ENCODE data around the gene RNASEL.
A peak's percentile ranks its signal among the peaks of the same experiment; 100 is the strongest.

Gene RNASEL

DNA sequence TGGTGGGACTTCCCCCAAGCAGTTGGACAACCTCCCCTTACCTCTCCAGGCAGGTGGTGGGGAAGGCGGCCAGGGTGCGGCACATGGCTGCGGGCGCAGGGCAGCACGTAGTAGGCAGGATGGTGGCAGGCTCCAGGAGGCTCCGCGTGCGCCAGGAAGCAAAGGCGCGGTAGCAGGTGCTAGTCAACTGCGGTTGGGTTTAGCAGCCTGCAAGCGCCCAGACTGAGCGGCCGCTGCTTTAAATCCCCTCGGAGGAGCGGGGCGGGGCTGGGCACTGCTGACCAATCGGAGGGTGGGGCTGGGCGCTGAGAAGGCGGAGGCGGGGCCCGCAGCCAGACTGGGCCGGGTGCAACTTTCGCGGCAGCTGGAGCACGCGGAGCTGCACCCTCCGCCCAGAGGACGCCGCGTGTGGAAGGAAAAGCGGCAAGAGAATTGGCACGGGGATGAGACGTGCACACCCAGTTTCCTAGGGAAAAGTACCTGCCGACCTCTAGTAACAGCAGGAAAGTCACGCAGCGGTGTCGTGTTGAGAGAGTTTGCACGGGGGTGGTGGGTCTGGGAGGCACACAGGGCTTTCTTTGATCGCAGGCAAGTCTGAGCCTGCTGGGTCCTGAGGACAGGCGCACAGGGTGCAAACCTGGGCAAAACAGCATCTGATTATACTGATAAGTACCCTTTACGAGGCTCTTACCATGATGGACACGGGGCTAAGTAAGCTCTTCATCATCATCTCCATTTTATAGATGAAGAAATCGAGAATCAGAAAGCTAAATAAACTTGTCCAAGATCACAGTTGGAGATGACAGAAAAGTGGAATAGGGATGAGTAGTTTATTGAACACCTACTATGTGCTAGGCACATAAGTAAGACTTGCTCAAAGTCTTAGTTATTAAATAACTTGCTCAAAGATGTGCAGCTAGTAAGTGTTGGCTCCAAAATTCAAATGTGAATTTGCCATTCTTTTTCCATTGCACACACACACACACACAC is 15.4 kb upstream of the RNASEL start, which contains the start of gene RGS16:
Gene RGS16 (minus strand): TSS at position 215 of the 990 bp plus-strand sequence. CDS start 130 bp downstream, at position 85.
- H3K4me3 ChIP-seq (ENCODE audit: low read length), result peak within 1 kb of the TSS; percentile 51
- peaks cover 8% of the 10 kb centered on the region for H3K4me1 ChIP-seq (ENCODE audit: control insufficient read depth, insufficient read depth, low read length)
- peaks cover 56% of the 10 kb centered on the region for H3K27me3 ChIP-seq (ENCODE audit: control insufficient read depth, insufficient read depth, low read length)
- H3K9me3 ChIP-seq (replicated peaks; ENCODE audit: low read length), result no peaks in the 10 kb centered on the region
- H3K9ac ChIP-seq (ENCODE audit: low read depth, low read length), result no peak within 1 kb of the TSS
- H3K36me3 ChIP-seq (ENCODE audit: insufficient read depth, low read length), result no peaks in the 10 kb centered on the region
- peak within 1 kb of the TSS; percentile 72 for H3K4me2 ChIP-seq (ENCODE audit: low read length)

DNA sequence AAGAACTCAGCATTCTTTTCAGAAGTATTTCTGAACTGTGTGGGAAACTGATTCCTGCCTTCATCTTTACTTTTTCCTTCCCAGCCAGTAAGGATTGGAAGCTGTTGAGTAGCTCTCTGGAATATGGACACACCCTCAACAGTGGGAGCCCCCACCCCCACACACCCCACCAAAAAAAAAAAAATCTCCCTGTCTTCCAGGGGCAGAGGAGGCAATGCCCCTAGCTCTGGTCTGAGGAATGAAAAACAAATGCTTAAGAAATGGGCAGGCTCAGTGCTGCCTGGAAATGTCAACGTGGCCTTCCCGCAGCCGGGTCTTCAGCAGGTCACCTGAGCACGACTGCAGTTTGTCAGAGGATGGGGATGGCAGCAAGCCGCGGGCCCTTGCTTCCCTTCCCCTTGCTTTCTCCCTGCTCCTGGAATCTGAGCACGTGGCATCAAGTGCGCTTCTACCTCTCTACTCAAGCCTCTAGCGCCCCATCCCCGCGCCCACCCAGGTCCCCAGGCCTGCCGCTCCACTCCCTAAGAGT is 14.7 kb upstream of the RNASEL start:
- peak overlapping the region; percentile 51 for H3K4me3 ChIP-seq (ENCODE audit: low read length)
- peak overlapping the region; percentile 72 for H3K4me2 ChIP-seq (ENCODE audit: low read length)
- peaks cover 55% of the 10 kb centered on the region for H3K27me3 ChIP-seq (ENCODE audit: control insufficient read depth, insufficient read depth, low read length)
- H3K36me3 ChIP-seq (ENCODE audit: insufficient read depth, low read length), result no peaks in the 10 kb centered on the region
- peaks cover 8% of the 10 kb centered on the region for H3K4me1 ChIP-seq (ENCODE audit: control insufficient read depth, insufficient read depth, low read length)
- no peaks in the 10 kb centered on the region for H3K9me3 ChIP-seq (replicated peaks; ENCODE audit: low read length)
- no peak overlapping the region for H3K9ac ChIP-seq (ENCODE audit: low read depth, low read length)

DNA sequence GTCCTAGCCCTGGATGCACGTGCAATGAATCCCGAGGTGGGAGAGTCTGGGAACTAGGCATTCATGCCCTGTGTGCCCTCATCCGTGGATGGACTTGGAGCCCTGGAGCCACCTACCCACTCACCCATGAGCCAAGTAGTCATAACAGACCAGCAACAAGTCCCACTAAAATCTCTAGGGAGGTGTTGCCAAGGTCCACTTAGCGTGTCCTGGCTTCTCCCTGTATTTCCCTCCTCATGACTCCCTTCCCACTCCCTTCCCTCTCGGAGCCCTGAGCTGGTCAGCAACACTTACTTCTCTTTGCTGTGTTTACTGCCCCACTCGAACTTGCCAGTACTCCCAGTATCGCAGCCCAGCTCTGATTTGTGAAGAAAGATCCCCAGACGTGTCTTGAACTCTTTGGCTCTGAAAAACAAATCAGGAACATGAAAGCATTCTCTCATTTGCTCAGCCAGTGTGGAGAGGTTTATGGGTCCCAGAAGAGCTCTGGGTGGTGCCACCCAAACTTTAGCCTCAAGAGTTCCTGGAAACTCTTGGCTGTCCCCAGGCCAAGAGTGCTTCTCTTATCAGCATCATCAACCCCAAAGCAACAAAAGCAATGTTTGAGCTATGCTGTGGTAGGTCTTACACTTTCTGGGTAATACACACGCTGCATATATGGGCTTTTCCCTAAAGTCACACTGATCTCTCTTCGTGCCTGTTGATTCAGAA is 14.0 kb upstream of the RNASEL start:
- Histone ChIP-seq H3K9me3 (replicated peaks; ENCODE audit: low read length) (no peaks in the 10 kb centered on the region), H3K4me3 (ENCODE audit: low read length) (no peak overlapping the region), H3K4me2 (ENCODE audit: low read length) (no peak overlapping the region)

DNA sequence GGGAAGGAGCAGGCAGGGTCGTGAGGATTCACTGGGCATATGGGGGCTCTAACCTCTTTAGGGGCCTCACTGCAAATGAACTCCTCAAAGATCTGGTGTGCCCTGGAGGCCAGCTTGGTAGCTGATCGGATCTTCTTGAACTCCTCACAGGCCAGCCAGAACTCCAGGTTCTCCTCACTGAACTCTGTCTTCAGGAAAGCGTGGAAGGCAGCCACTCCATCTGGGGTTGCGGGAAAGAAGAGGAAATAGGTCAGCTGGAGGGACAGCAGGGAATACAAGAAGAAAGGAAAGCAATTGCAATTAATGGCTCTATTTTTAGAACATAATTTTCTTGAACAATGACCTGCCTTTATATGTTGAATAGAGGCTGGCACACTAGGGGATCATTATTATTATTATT is 12.9 kb upstream of the RNASEL start:
- Histone ChIP-seq H3K9ac (ENCODE audit: low read depth, low read length) (no peak overlapping the region), H3K36me3 (ENCODE audit: insufficient read depth, low read length) (no peaks in the 10 kb centered on the region), H3K4me3 (ENCODE audit: low read length) (no peak overlapping the region), H3K4me2 (ENCODE audit: low read length) (no peak overlapping the region), H3K27me3 (ENCODE audit: control insufficient read depth, insufficient read depth, low read length) (peaks cover 46% of the 10 kb centered on the region), H3K4me1 (ENCODE audit: control insufficient read depth, insufficient read depth, low read length) (peaks cover 8% of the 10 kb centered on the region), H3K9me3 (replicated peaks; ENCODE audit: low read length) (no peaks in the 10 kb centered on the region)

More for the DNA sequence above, 14.0 kb upstream of the RNASEL start:
- Histone ChIP-seq H3K4me1 (ENCODE audit: control insufficient read depth, insufficient read depth, low read length) (peaks cover 8% of the 10 kb centered on the region), H3K9ac (ENCODE audit: low read depth, low read length) (no peak overlapping the region), H3K27me3 (ENCODE audit: control insufficient read depth, insufficient read depth, low read length) (peaks cover 48% of the 10 kb centered on the region), H3K36me3 (ENCODE audit: insufficient read depth, low read length) (no peaks in the 10 kb centered on the region)

DNA sequence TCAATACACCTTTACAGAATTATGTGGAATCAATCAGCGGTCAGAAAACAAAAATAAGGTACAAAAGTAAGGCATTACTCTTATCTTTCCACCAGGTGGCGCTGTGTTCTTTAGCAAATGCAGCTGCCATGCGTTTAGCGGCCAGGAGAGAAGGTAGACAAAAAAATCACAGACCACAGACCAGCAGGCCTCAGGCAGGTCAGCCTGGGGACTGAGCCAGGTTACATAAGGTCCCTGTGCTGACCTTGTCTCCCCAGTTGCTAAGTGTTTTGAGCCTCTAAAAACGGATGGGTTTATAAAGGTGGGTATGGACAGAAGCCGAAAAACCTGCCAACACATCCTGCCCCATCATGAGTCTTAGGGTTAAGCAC is 12.3 kb upstream of the RNASEL start:
- Histone ChIP-seq H3K4me1 (ENCODE audit: control insufficient read depth, insufficient read depth, low read length) (peaks cover 8% of the 10 kb centered on the region), H3K36me3 (ENCODE audit: insufficient read depth, low read length) (no peaks in the 10 kb centered on the region), H3K27me3 (ENCODE audit: control insufficient read depth, insufficient read depth, low read length) (peaks cover 46% of the 10 kb centered on the region), H3K9me3 (replicated peaks; ENCODE audit: low read length) (no peaks in the 10 kb centered on the region), H3K4me3 (ENCODE audit: low read length) (no peak overlapping the region), H3K9ac (ENCODE audit: low read depth, low read length) (no peak overlapping the region), H3K4me2 (ENCODE audit: low read length) (no peak overlapping the region)

DNA sequence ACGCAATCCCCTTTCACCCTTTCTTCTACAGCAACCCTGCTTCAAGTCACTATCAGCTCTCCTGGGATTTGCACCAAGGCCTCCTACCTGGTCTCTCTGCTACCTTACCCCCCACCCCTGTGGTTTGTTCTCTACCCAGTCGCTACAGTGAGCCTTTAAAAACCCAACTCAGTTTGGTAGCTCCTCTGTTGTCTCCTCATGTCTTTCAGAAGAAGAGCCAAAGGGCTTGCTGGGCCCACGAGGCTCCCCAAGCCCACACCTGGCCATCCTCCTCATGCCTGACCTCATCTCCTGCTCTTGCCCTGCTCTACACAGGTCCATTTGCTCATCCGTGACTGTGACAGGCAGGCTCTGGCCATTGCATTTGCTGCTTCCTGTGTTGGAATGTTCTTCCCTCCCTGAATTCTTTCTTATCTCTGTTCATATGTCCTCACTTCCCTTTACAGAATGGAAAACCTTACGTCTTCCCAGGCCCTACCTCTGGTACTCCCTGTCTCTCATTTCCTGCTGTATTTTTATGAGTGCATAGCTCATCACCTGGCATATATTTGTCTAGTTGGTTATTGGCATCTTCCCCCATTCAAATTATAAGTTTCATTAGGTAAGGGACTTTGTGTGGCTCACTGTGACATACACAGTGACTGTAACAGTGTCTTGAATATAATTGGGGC is 11.8 kb upstream of the RNASEL start:
- no peak overlapping the region for H3K4me3 ChIP-seq (ENCODE audit: low read length)
- no peaks in the 10 kb centered on the region for H3K9me3 ChIP-seq (replicated peaks; ENCODE audit: low read length)
- H3K27me3 ChIP-seq (ENCODE audit: control insufficient read depth, insufficient read depth, low read length), result peaks cover 46% of the 10 kb centered on the region
- H3K4me2 ChIP-seq (ENCODE audit: low read length), result no peak overlapping the region
- no peaks in the 10 kb centered on the region for H3K36me3 ChIP-seq (ENCODE audit: insufficient read depth, low read length)
- H3K9ac ChIP-seq (ENCODE audit: low read depth, low read length), result no peak overlapping the region
- peaks cover 8% of the 10 kb centered on the region for H3K4me1 ChIP-seq (ENCODE audit: control insufficient read depth, insufficient read depth, low read length)

DNA sequence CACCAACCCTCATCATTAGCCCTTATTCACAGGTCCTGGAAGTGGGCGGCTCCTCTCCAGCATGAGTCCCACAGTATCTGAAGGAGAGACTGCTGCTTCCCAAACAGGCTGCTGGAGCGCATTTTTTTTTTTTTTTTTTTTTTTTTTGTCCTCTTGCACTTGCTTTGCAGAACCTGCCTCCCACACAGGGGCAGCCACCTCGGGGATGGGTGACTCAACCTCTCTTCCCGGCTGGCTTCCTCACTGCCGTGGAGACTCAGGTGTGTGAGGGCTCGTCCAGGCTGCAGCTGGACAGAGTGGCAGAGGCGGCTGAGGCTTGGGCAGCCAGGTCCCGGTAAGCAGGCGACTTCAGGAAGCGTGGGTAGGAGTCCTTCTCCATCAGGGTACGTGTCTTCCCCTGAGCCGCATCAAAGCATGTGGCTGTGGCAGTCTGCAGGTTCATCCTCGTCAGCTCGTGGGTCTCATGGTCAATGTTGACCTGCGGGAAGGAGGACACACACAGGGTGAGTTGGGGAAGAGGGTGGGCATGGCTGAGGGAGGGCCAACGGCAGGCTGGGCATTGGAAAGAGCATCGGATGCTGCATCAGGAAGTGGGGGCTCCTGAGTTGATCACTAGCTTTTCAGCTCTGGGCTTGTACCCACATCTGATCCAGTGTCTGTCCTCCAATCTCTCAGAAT is 11.1 kb upstream of the RNASEL start:
- no peak overlapping the region for H3K4me3 ChIP-seq (ENCODE audit: low read length)
- no peaks in the 10 kb centered on the region for H3K36me3 ChIP-seq (ENCODE audit: insufficient read depth, low read length)
- peaks cover 8% of the 10 kb centered on the region for H3K4me1 ChIP-seq (ENCODE audit: control insufficient read depth, insufficient read depth, low read length)
- H3K4me2 ChIP-seq (ENCODE audit: low read length), result no peak overlapping the region
- no peaks in the 10 kb centered on the region for H3K9me3 ChIP-seq (replicated peaks; ENCODE audit: low read length)
- H3K9ac ChIP-seq (ENCODE audit: low read depth, low read length), result no peak overlapping the region
- H3K27me3 ChIP-seq (ENCODE audit: control insufficient read depth, insufficient read depth, low read length), result peaks cover 42% of the 10 kb centered on the region

DNA sequence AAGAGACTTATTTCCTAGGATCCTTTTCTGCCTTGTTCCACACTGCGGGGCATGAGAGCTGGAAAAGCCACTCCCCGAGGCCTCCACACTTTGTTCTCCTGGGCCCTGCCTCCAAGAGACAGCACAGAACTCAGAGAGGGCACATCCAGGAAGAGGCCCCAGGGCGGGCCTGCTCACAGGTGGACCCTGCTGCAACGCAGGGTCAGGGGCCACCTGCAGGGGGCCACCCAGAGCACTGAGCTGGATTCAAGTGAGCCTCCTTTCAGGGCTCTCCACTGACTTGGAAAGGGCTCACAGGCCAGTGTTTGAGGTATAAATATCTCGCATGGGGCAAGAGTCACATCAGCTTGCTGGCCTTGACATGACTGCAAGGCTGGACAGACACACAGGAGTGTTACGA is 10.3 kb upstream of the RNASEL start:
- H3K36me3 ChIP-seq (ENCODE audit: insufficient read depth, low read length), result no peaks in the 10 kb centered on the region
- no peak overlapping the region for H3K9ac ChIP-seq (ENCODE audit: low read depth, low read length)
- no peak overlapping the region for H3K4me2 ChIP-seq (ENCODE audit: low read length)
- H3K4me1 ChIP-seq (ENCODE audit: control insufficient read depth, insufficient read depth, low read length), result peaks cover 5% of the 10 kb centered on the region
- H3K9me3 ChIP-seq (replicated peaks; ENCODE audit: low read length), result no peaks in the 10 kb centered on the region
- H3K4me3 ChIP-seq (ENCODE audit: low read length), result no peak overlapping the region
- H3K27me3 ChIP-seq (ENCODE audit: control insufficient read depth, insufficient read depth, low read length), result peaks cover 35% of the 10 kb centered on the region

DNA sequence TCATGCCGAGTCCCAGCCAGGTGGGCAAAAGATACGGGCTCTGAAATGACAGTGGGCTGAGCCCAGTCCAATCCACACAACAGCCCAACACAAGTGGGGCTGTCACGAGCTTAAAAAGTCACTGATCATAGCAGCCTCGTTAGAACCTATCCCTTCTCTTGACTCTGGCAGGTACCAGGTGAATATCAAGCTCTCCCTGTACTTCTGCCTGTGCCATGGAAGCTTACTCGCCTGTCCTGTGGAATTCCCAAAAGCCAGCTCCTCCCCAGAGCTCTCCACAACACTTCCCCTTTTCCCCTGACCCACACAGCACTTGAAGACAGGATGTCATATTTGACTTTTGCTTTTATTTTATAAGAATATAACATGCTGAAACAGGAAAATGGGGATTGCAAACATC is 9.2 kb upstream of the RNASEL start:
- H3K9ac ChIP-seq (ENCODE audit: low read depth, low read length), result no peak overlapping the region
- no peak overlapping the region for H3K4me2 ChIP-seq (ENCODE audit: low read length)
- no peak overlapping the region for H3K4me3 ChIP-seq (ENCODE audit: low read length)
- H3K36me3 ChIP-seq (ENCODE audit: insufficient read depth, low read length), result no peaks in the 10 kb centered on the region
- H3K9me3 ChIP-seq (replicated peaks; ENCODE audit: low read length), result no peaks in the 10 kb centered on the region
- H3K27me3 ChIP-seq (ENCODE audit: control insufficient read depth, insufficient read depth, low read length), result peaks cover 31% of the 10 kb centered on the region
- no peaks in the 10 kb centered on the region for H3K4me1 ChIP-seq (ENCODE audit: control insufficient read depth, insufficient read depth, low read length)

DNA sequence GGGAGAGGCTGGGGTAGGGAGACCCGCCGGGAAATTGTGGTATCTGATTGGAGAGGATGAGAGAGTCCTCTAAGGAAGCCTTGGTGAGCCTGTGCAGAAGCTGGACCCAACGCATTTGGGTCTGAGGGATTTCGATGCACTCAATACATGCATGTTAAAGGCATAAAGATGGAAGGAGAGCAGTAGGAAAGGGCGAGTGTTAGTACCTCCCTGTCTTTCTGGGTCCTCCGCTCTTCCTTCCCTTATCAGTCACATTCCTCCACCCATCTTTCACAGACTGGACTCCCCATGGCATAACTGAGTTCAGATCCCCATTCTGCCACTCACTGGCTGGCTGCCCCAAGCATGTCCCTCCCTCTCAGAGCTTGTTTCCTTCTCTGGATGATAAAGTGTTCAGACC is 7.9 kb upstream of the RNASEL start:
- no peaks in the 10 kb centered on the region for H3K4me1 ChIP-seq (ENCODE audit: control insufficient read depth, insufficient read depth, low read length)
- no peaks in the 10 kb centered on the region for H3K9me3 ChIP-seq (replicated peaks; ENCODE audit: low read length)
- peaks cover 26% of the 10 kb centered on the region for H3K27me3 ChIP-seq (ENCODE audit: control insufficient read depth, insufficient read depth, low read length)
- H3K4me3 ChIP-seq (ENCODE audit: low read length), result no peak overlapping the region
- H3K9ac ChIP-seq (ENCODE audit: low read depth, low read length), result no peak overlapping the region
- H3K4me2 ChIP-seq (ENCODE audit: low read length), result no peak overlapping the region
- H3K36me3 ChIP-seq (ENCODE audit: insufficient read depth, low read length), result no peaks in the 10 kb centered on the region

Data from skeletal muscle satellite cell (primary cell).